Subcutaneous abdominal adipose tissue (tissue), 5 donors: ENCODE data around the gene PMPCB.

Experiments used
- H3K27ac ChIP-seq: one replicate; pipeline ENCODE4 v1.7.0; 2013; ENCODE audit warnings: low read depth, mild to moderate bottlenecking, inconsistent platforms, low read length, moderate library complexity
- H3K27me3 ChIP-seq, 5 donors: one replicate each; pipeline ENCODE4 v1.7.0; 2013; ENCODE audit warnings: low read length in 5 of 5, inconsistent platforms in 1 of 5; ENCODE audit not compliant: control insufficient read depth in 5 of 5, insufficient read depth in 4 of 5
- H3K36me3 ChIP-seq, 5 donors: one replicate each; pipeline ENCODE4 v1.7.0; 2013; ENCODE audit warnings: low read length in 5 of 5; ENCODE audit not compliant: control insufficient read depth in 5 of 5, insufficient read depth in 5 of 5
- H3K4me1 ChIP-seq, 5 donors: one replicate each; pipeline ENCODE4 v1.7.0; 2013; ENCODE audit warnings: low read length in 5 of 5, mild to moderate bottlenecking in 3 of 5, moderate library complexity in 1 of 5; ENCODE audit not compliant: control insufficient read depth in 5 of 5, insufficient read depth in 5 of 5
- H3K4me3 ChIP-seq, 5 donors: one replicate each; pipeline ENCODE4 v1.7.0; 2013; ENCODE audit warnings: low read length in 5 of 5, low read depth in 1 of 5
- H3K9ac ChIP-seq, 5 donors: one replicate each; pipeline ENCODE4 v1.7.0; 2013; ENCODE audit warnings: low read length in 5 of 5, mild to moderate bottlenecking in 4 of 5, moderate library complexity in 3 of 5
- H3K9me3 ChIP-seq, 5 donors: one replicate each; pipeline ENCODE4 v1.7.0; 2013; ENCODE audit warnings: low read length in 5 of 5; ENCODE audit not compliant: control insufficient read depth in 5 of 5
- donor health status: healthy.
- donor health status: healthy.
- donor health status: healthy.
- donor health status: healthy.
- donor health status: healthy.

PMPCB gene

DNA sequence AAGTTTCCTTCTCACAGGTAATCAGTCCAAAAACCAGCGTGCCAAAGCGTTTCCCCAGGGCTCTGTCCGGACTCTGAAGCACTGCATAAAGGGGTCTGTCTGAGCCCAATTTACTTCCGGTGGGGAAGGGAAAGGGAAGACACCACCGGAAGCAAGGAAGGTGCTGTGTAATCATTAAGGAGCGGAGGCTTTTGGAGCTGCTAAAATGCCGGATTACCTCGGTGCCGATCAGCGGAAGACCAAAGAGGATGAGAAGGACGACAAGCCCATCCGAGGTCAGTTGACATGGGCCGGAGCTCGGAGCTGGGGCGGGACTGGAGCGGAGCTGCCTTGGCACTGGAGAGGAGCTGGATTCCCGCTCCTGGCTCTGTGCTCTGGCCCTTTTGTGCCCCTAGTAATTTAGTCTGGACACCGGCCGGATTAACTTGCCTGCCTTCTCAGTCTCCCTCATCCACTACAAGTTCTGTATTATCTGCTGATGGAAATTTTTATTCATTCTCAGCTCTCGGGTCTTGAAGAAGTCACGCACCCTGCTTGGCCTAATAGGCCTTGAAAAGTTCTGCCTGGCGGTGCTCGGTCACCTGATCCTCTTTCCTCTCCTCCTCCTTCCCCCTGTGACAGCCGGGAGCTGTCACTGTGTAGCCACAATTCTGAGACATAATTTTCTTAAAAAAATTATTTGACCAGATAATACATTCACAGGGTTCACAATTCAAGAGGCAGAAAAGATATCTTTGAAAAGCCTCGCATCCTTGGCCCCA lies 50.5 kb downstream of the PMPCB start, which contains the start of gene PSMC2:
Gene PSMC2 (plus strand): TSS at position 137 of the 761 bp plus-strand sequence. CDS start 69 bp downstream, at position 206.
- H3K9ac ChIP-seq, result peak within 1 kb of the TSS; percentile 95 to 100 (median 100)
- no peaks in the 10 kb centered on the region for H3K9me3 ChIP-seq
- H3K27ac ChIP-seq, result peak within 1 kb of the TSS; percentile 97
- no peaks in the 10 kb centered on the region for H3K27me3 ChIP-seq
- H3K4me3 ChIP-seq, result peak within 1 kb of the TSS; percentile 95 to 100 (median 99)
- H3K36me3 ChIP-seq, result peaks cover 0 to 9% (median 4%) of the 10 kb centered on the region in 5 donors
- H3K4me1 ChIP-seq, result peaks cover 5 to 57% (median 54%) of the 10 kb centered on the region in 5 donors

DNA sequence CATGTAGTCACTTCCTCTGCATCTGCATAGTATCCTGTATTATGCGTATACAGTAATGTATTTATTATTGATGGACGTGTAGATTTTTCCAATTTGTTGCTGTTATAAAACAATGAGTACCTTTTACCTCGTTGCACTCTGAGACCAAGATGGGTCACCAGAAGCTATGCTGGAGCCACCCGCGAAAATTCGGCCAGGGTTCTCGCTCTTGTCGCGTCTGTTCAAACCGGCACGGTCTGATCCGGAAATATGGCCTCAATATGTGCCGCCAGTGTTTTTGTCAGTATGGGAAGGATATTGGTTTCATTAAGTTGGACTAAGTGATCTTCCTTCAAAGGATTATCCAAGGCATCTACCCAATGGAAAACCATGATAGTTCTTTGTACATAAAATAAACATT lies 51.2 kb downstream of the PMPCB start:
- Histone ChIP-seq H3K9ac (peak overlapping the region; percentile 13 to 100 (median 99)), H3K27ac (peak overlapping the region; percentile 97), H3K4me1 (peaks cover 5 to 52% (median 51%) of the 10 kb centered on the region in 5 donors)

DNA sequence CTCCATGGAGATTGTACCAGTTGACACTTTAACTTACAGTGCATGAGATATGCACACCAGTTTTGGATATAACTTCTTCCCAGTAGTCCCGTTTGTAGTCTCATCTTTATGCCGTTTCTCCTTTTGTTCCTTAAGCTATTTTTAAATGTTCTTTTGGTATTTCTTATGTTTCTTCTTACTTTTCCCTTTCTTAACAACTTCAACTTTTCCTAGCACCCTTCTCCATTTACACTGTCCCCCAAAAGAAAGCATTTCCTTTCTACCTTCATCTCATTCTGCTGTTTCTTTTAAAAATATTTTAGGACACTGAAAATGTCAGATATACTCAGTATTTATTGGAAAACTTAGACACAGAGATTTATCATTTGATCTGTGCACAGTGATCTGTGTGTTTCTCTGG lies 51.7 kb downstream of the PMPCB start:
- H3K9ac ChIP-seq, result peak overlapping the region in 4 of 5 donors; percentile 95 to 100 (median 100)
- peak overlapping the region; percentile 95 to 100 (median 99) for H3K4me3 ChIP-seq
- peaks cover 0 to 11% (median 9%) of the 10 kb centered on the region in 5 donors for H3K36me3 ChIP-seq
- no peaks in the 10 kb centered on the region for H3K9me3 ChIP-seq
- no peak overlapping the region for H3K27ac ChIP-seq
- no peaks in the 10 kb centered on the region for H3K27me3 ChIP-seq
- H3K4me1 ChIP-seq, result peaks cover 5 to 47% (median 46%) of the 10 kb centered on the region in 5 donors

More for the DNA sequence above, 51.2 kb downstream of the PMPCB start:
- Histone ChIP-seq H3K36me3 (peaks cover 0 to 11% (median 9%) of the 10 kb centered on the region in 5 donors), H3K9me3 (no peaks in the 10 kb centered on the region), H3K27me3 (no peaks in the 10 kb centered on the region), H3K4me3 (peak overlapping the region; percentile 95 to 100 (median 99))

DNA sequence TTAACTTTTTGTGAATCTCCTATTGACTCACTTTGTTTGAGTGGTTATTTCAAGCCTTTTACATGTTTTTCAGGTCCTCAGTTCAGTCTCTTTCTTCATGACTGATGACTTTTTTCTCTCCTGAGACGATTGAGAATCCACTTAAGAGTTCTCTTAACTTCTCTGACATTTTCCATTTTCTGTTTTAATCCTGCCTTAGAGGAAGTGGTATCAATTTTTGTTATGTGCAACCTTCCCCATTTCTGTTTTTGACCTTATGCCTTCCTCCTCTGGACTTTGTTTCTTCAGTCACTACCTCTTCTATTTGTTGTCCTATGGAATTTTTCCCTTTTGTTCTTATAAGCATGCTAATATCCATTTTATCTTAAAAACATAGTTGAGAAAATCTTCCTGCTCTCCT lies 52.6 kb downstream of the PMPCB start:
- Histone ChIP-seq H3K4me3 (no peak overlapping the region), H3K27me3 (no peaks in the 10 kb centered on the region), H3K9ac (peak overlapping the region in 3 of 5 donors; percentile 5 to 35 (median 23)), H3K9me3 (no peaks in the 10 kb centered on the region), H3K4me1 (peaks cover 3 to 46% (median 42%) of the 10 kb centered on the region in 5 donors), H3K27ac (no peak overlapping the region), H3K36me3 (peaks cover 0 to 17% (median 11%) of the 10 kb centered on the region in 5 donors)
